GM21367 (cell line): ENCODE measurements around the gene DAGLB.
"Not testable (repeated sequence)": the region's sequence is repeated elsewhere in the genome, so short reads cannot be mapped to it uniquely, and the experiment has no call there.

Experiments
- ATAC-seq: cut with Tn5 transposase; IDR thresholded peaks from one replicate; pipeline ENCODE4 v1.9.1; 2021; ENCODE audit not compliant: unreplicated experiment

DAGLB gene

DNA sequence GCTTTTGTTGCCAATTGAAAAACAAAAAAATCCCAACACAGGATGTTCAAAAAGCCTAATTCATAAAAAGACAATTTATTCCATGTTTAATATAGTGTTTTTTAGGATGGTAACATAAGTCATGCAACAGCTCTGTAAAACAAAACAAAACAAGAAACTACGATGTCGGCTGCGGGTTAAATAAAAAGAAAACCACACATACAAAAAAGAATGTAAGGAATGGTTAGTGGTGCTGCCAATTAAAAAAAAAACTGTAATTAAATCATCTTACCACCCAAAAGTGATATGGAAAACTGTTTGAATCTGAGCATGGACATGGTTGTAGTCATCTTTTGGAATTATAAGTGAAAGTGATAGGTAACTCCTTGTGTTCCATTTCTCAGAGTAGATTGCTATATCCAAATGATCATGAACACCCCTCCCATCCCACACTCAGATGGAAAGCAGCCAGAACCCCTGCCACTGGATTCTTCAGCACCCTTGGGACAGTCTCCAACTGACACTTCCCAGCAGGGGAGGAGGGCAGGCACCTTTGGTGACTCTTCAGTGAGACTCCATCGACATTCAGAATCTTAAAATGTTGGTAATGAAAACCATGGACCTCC, 14.3 kb upstream of the DAGLB start:
- no peak for ATAC-seq

DNA sequence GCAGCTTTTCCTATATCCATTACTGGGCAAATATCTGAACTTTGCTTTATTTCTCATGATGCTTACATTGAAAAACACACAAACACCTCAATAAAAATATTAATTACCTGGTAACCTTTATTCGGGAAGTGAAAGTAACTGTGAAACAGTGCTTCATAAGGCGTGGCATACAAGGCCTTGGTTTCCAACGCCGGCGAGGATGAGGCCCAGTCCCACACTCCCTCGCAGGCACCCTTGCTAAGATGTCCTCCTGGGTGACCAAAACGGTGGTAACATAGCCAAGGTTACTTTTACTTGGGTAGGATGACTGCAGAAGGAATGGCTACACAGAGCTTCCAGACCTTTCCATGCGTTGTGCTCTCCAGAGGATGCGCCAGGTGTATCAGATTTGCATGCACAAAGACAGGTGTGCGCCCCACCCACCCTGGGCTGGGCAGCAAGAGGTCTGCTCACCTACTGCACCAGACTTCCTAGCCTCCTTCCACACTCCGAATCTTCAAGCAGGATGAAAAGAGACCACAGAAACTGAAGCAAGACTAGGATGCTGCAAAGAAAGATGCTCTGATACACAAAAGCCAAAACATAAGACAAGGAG, 13.3 kb upstream of the DAGLB start:
- ATAC-seq, result no peak

DNA sequence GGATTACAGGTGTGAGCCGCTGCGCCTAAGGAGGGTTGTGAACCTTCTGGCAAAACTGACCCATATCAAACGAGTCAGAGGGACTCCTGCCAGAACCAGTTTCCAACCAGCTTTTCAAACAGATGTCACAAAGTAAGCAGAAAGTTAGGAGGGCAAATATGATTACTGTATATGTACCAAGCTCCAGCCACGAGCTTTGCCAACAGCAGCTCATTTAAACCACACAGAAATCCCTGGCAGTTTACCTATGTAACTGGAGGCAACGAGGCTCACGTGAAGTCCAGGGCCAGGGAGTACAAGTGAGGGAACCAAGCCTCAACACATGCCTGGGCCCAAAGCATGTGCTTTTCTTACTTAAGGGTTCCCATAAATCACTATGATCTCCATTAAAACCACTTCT, 12.5 kb upstream of the DAGLB start:
- no peak for ATAC-seq

DNA sequence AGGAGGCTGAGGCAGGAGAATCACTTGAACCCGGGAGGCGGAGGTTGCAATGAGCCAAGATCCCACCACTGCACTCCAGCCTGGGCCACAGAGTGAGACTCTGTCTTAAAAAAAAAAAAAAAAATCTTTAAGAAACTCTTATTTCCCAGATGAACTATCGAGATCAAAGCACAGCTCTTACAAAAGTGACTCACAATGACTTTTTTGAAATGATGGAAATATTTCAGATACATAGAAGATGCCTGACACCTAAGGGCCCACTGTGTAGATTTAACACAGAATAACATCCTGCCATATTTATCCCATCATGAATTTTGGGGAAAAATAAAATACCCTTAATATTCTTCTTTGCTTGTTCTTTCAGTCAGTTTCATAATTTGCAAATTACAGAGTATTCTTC, 10.9 kb upstream of the DAGLB start:
- ATAC-seq, result not testable (repeated sequence)

DNA sequence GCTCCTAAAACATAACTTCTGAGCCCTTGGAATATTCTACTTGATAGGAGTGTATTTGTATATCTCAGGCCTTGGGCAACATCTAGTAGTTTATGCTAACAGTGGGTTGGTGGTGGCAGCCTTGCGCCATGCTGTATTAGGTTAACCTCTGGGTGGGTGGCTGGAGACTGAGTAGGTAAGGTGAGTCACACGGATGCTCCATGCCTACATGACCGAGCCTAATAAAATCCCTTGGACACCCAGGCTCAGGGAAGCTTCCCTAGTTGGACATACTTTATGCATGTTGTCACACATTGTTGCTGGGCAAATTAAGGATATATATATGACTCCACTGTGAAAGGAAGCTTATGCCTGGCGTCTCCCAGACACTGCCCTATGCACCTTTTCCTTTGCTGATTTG, 6.0 kb upstream of the DAGLB start:
- ATAC-seq, result no peak

DNA sequence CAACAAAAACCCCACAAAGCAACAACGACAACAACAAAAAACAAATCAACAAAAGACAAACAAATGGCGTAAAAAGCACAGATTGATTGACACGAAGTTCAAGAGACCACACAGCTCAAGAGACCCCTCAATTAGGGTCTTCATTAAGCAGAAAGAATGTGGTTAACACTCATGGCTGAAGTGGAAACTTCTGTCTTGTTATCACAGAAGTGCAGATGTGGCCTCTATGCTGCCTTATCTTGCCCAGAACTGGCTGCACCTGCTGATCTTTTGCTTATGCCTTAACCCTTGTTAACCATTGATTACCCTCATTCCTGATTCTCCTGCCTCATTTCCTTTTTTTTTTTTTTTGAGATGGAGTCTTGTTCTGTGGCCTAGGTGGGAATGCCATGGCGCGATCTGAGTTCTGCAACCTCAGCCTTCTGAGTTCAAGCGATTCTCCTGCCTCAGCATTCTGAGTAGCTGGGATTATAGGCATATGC, 3.5 kb upstream of the DAGLB start:
- ATAC-seq, result no peak

DNA sequence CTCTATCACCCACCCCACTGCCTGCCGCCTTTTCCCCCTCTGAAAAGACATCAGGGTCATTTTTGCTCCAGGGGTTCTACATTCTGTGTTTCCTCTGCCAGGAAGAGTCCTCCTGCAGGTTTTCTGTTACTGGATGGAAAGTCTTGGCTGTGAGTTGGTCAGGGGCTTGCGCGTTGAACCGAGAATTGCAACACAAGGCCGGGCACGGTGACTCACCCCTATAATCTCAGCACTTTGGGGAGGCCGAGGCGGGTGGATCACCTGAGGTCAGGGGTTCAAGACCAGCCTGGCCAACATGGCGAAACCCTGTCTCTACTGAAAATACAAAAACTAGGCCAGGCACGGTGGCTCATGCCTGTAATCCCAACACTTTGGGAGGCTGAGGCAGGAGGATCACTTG, 2.8 kb upstream of the DAGLB start:
- ATAC-seq, result not testable (repeated sequence)

DNA sequence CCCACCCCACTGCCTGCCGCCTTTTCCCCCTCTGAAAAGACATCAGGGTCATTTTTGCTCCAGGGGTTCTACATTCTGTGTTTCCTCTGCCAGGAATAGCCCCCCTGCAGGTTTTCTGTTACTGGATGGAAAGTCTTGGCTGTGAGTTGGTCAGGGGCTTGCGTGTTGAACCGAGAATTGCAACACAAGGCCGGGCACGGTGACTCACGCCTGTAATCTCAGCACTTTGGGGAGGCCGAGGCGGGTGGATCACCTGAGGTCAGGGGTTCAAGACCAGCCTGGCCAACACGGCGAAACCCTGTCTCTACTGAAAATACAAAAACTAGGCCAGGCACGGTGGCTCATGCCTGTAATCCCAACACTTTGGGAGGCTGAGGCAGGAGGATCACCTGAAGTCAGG, 2.1 kb upstream of the DAGLB start:
- ATAC-seq, result not testable (repeated sequence)

DNA sequence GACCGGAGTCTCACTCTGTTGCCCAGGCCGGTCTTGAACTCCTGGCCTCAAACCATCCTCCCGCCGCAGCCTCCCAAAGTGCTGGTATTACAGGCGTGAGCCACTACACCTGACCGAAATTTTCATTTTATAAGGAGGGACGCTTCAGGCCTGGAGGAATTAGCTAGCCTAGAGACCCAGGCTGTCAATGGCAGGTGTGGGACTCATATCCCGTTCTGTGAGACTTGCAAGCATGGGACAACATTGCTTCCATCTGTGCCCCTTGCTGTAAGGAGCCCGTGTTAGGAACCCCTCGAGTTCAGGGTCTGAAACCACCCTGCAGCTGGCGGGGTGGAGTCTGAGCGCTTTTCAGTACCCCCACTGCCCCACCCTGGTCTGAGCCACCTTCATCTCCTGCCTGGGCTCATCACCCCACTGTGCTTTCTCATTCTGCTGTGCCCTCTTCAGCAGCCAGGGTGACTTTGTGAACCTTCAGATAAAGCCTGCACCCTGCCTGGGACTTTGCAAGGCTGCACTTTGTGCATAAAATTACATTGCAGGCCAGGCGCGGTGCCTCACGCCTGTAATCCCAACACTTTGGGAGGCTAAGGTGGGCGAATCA, 1.3 kb upstream of the DAGLB start:
- ATAC-seq, result no peak

DNA sequence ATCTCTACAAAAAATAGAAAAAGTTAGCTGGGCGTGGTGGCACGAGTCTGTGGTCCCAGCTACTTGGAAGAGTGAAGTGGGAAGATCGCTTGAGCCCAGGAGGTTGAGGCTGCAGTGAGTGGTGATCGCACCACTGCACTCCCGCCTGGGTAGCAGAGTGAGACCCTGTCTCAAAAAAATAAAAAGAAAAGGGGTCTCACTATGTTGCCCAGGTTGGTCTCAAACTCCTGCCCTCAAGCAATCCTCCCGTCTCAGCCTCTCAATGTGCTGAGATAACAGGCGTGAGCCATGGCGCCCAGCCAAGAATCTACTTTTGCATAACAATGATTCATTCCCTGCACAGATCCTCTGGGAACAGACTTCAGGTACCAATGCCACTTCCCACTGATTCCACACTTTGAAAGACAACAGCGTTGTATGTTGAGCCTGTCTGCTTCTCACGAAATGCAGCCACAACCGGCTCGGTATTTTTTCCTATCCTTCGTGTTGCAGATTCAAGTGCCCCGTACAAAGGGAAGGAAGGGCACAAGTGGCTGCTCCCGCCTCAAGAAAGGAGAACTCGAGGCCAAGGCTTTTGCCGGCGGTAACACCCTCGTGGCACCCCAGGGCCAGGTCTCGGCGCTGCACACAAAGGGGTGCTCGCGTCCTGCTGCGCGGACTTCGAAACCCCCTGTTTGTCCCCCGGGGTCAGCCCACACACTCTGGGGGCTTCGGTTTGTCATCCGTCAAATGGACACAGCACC, 745 bp downstream of the DAGLB start:
- ATAC-seq, result peak; percentile 25

DNA sequence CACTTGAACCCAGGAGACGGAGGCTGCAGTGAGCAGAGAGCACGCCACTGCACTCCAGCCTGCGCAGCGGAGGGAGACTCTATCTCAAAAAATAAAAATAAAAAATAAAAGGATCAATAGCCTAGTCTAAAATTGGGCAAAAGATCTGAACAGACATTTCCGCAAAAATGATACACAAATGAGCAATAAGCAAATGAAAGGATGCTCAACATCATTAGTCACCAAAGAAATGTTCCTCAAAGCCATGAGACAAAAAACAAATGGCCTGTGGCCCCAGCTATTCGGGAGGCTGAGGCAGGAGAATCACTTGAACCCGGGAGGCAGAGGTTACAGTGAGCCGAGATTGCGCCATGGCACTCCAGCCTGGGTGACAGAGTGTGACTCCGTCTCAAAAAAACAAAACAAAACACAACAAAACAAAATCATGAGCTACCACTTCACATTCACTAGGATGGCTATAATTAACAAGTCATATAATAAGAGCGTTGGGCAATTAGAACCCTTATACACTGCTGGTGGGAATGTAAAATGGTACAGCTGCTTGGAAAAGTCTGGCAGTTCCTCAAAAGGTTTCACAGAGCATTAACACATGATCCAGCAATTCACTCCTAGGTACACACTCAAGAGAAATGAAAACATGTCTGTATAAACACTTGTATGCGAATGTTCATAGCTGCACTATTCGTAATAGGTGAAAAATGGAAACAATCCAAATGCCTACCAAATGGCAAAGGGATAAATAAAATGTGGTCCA, 3.1 kb downstream of the DAGLB start:
- ATAC-seq, result no peak

DNA sequence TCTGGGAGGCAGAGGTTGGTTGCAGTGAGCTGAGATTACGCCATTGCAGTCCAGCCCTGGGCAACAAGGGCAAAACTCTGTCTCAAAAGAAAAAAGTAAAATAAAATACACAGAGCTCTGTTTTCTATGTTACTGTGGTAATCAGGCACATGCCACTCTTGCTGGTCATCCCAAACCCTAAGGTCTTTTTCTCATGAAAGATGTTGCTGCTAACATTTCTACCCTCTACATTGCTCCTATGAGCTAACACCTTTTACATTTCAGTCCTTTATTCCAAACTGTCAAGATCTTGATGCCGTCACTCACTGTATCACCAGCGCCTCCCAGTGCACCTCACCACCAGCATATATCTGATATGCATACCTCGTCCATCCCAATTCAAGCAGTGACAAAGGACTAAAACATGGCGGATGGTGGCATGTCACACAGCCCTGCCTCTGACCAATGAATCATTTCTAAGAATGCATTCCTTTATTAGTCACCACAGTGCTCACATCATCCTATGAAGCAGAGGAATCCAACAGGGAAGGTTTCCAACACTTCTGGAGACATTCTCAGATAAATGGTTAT, 4.3 kb downstream of the DAGLB start:
- no peak for ATAC-seq

DNA sequence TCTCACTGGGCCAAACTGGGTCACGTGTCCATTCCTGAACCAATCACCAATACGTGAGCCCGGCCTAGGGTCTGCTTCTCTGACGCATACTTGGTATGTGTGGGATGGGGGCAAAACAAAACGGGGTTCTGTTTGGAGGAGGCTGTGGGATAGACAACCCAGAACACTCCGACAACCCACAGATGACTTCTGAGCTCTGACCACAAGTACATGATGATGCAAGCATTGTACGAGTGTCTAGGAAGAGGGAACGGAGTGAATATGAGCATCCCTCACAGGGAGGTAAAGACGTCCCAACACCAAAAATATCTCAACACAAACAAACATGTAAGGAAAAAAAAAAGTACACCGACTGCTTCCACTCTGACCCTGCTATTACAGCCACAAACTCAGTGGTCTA, 5.6 kb downstream of the DAGLB start:
- ATAC-seq, result no peak

DNA sequence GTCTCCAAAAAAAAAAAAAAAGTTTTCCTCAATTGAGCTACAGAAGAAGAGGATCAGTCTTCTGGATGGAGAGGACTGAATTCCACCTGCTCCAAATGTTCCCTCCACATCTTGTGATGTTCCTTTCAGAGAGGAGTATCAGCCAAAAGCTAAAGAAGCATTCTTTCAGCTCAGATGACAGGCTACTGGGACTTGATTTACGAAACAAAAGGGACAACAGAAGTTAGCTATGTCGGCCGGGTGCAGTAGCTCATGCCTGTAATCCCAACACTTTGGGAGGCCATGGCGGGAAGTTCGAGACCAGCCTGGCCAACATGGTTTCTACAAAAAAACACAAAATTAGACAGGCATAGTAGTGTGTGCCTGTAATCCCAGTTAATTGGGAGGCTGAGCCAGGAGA, 7.4 kb downstream of the DAGLB start:
- ATAC-seq, result no peak

DNA sequence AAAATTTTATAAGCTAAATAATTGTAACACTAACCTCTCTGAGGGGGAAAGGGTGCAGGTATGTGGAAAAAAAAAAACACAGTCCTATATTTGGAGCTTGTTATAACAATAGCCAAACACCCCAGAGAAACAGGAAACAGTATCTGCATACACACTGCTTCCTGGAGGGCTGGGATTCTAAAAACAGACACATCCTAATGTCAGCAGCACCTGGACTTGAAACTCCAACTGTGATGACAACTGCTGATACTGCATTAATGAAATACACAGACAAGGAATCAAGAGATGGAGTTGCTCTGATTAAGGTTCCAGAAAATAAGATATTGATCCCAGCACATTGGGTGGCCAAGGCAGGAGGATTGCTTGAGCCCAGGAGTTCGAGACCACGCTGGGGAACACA, 9.3 kb downstream of the DAGLB start:
- ATAC-seq, result no peak

DNA sequence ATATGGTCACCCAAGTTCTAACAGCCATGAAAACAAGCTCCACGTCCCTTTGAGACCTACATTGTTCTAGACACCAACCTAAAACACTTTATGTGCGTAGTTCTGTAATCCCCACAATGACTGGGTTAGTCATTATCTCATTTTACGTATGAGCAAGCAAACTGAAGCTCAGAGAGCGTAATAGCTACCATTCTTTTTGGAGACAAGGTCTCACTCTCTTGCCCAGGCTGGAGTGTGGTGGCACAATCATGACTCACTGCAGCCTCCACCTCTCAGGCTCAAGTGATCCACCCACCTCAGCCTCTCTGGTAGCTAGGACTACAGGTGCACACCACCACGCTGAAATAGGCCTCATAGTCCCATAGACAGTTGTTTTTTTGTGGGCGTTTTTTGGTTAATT, 10.5 kb downstream of the DAGLB start:
- ATAC-seq, result no peak

DNA sequence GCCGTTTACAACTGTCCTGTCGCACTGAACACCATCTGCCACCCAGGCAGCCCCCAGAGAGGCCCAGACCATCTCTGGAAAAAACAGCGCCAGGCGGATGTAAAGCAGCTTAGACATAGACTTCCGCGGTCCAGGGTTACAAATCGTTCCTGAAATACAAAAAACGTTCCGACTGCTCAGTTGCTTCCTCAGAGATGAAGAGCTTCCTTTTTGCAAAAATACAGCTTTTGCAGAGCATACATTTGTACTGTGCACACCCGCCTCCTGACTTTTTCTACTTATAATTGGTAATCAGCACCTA, 11.4 kb downstream of the DAGLB start:
- no peak for ATAC-seq

DNA sequence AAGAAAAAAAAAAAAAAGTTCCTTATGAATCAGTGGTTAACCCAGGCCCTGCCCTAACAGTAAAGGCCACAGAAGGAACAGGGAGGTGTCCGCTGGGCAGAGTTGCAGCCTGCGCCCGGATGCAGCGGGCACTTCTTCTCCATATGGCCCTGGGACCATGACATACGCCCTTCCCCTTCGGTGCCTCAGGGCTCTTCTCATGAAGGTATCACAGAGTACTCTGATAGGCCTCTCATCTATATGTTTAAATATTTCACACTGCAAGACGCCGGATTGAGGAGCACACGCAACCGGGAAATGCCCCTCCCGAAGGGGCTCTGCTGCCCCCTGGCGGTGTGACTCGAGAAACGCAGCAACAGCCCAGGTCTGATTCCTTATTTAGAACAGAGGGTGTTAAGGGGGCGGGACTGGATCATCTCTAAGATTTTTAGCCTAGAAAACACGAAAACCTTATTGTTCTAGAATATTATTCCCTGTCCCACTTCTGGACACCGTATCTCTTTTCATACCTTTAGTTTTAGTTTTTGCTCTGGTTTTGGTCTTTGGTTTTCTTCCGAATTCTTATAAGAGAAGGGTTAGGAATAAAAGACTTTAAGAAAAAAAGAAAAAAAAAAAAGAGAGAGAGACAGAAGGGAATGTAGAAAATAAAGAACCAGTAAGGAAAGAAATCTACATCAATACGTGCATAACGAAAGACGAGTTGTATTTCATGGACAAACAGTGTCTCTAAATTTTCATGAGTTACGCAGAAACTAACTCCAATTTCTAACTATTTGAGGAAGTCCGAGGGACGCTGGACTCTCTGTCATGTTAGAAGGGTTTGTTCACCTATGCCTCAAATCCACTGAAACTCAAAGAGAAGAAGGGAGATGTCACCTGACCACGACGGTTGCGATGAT, 12.0 kb downstream of the DAGLB start:
- peak; percentile 68 for ATAC-seq

DNA sequence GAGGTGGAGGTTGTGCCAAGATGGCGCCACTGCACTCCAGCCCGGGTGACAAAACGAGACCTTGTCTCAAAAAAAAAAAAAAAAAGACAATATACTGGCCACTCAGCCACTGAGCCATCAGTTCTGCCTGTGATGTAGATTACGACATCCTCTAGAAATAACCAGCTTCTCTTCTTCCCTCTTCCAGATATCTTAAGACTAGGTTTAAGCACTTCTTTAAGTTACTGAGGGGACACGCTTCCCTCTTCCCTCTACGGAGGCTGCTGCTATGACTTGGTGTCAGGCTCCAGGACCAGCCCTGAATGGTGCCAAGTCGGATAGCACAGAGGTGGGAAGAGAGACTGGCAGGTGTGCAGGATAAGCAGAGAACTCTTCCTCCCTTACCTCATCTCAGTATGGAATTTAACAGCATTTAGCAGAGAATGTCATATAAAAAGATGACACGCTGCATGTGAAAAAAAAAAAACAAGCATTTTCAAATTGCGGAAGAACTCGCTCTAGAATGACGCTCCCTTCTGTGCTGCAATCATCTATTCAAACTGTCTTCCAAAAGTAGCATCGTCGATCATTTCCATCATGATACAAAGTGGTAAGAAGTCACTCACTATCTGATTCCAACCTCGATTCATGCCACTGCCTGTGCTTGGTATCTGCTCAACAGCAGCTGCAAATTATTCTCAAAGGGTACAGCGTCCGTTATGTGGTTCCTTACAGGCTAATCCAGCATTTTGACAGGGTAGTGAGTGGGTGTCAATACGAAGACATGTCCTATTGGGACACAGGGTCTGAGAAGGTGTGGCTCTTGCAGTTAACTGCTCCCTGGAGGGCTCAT, 13.8 kb downstream of the DAGLB start:
- no peak for ATAC-seq
